Keratinocyte (primary cell): ENCODE results near the gene GLT8D1. TPM values are rescaled to one million over a fixed set of nuclear protein-coding genes. Genes with fewer than 3 reads are reported as not detected.

Source experiments
- DNase-seq: peaks from one replicate; pipeline ENCODE4 v3.0.0-alpha.2; 2011; ENCODE audit warnings: low read depth, missing footprints, low spot score
- FAIRE-seq: peaks from 2 replicates; lab custom pipeline; 2011; peaks lifted over from hg19 to GRCh38; lab: Jason Lieb, UNC
- H2AFZ ChIP-seq: 2 replicates; pipeline ENCODE4 v1.6.0; 2012; ENCODE audit warnings: low read length, control low read depth, inconsistent platforms; ENCODE audit not compliant: control insufficient read depth
- H3K27ac ChIP-seq: 2 replicates; pipeline ENCODE4 v1.5.1; 2011; ENCODE audit warnings: low read length; ENCODE audit not compliant: control insufficient read depth, insufficient read depth
- H3K27me3 ChIP-seq: 3 replicates; pipeline ENCODE4 v1.6.0; 2011; ENCODE audit warnings: low read length; ENCODE audit not compliant: control insufficient read depth, insufficient read depth; ENCODE audit errors: extremely low read depth
- H3K36me3 ChIP-seq, 2 experiments: 2 replicates in 1 of 2; 3 replicates in 1 of 2; pipeline ENCODE4 v1.5.1; 2011; ENCODE audit warnings: low read length in 2 of 2, mild to moderate bottlenecking in 1 of 2; ENCODE audit not compliant: control insufficient read depth in 2 of 2, insufficient read depth in 2 of 2; ENCODE audit errors: extremely low read depth in 1 of 2
- H3K4me1 ChIP-seq: 3 replicates; pipeline ENCODE4 v1.5.1; 2011; ENCODE audit warnings: low read length; ENCODE audit not compliant: control insufficient read depth, insufficient read depth; ENCODE audit errors: extremely low read depth
- H3K4me2 ChIP-seq: 3 replicates; pipeline ENCODE4 v1.6.0; 2011; ENCODE audit warnings: low read depth, low read length; ENCODE audit not compliant: control insufficient read depth, insufficient read depth; ENCODE audit errors: extremely low read depth
- H3K4me3 ChIP-seq, 3 experiments: fragments of 200-600 bp in 1 of 3; sonication (generic) in 1 of 3; 2 replicates in 2 of 3; 3 replicates in 1 of 3; pipeline ENCODE4 v1.5.1; 2011 to 2016; ENCODE audit warnings: low read length in 3 of 3, mild to moderate bottlenecking in 3 of 3, control low read depth in 2 of 3, inconsistent platforms in 1 of 3, low read depth in 1 of 3, mixed read lengths in 1 of 3, mixed run types in 1 of 3, moderate library complexity in 1 of 3; ENCODE audit not compliant: control insufficient read depth in 2 of 3, insufficient read depth in 2 of 3; ENCODE audit errors: extremely low read depth in 1 of 3
- H3K79me2 ChIP-seq: 2 replicates; pipeline ENCODE4 v1.6.0; 2012; ENCODE audit warnings: low read length; ENCODE audit not compliant: control insufficient read depth, insufficient read depth
- H3K9ac ChIP-seq: 3 replicates; pipeline ENCODE4 v1.6.0; 2011; ENCODE audit warnings: low read length; ENCODE audit not compliant: control insufficient read depth, insufficient read depth; ENCODE audit errors: extremely low read depth
- H3K9me1 ChIP-seq: 3 replicates; pipeline ENCODE4 v1.6.0; 2011; ENCODE audit warnings: low read length; ENCODE audit not compliant: control insufficient read depth, insufficient read depth; ENCODE audit errors: extremely low read depth
- H3K9me3 ChIP-seq: 2 replicates; pipeline ENCODE4 v1.5.1; 2012; ENCODE audit warnings: low read depth, low read length; ENCODE audit not compliant: control insufficient read depth
- H4K20me1 ChIP-seq: 3 replicates; pipeline ENCODE4 v1.6.0; 2011; ENCODE audit warnings: low read length; ENCODE audit not compliant: control insufficient read depth, insufficient read depth; ENCODE audit errors: extremely low read depth
- EZH2 ChIP-seq: IDR thresholded peaks from one replicate; pipeline ENCODE4 v1.6.1; 2012; ENCODE audit warnings: inconsistent platforms, mild to moderate bottlenecking, low read length, moderate library complexity
- dilution Hi-C: fragments of 300-500 bp; cut with MboI; formaldehyde crosslinking; loops from one replicate; pipeline ENCODE4 v1.7.0; 2020; ENCODE audit warnings: low sequenced_read_pairs; ENCODE audit not compliant: extremely low pct_ligation_motif_present
- polyA plus RNA-seq, 5 experiments: library from polyadenylated mRNA; depleted of rRNA in 3 of 5; stranded (reverse) in 3 of 5; stranded (forward) in 1 of 5; unstranded in 1 of 5; fragments of >200 nt; gene quantifications; 1 replicate in 1 of 5; 2 replicates in 3 of 5; 3 replicates in 1 of 5; pipeline versions ENCODE4 v1.2.1 to v1.2.3, GENCODE V29; 2011 to 2012; ENCODE audit warnings: missing spikeins in 2 of 5, low read depth in 1 of 5, low replicate concordance in 1 of 5
- TF ChIP-seq, protein P1 (sequence below), 3 experiments: IDR thresholded peaks in 1 of 3; conservative IDR thresholded peaks in 1 of 3; optimal IDR thresholded peaks in 1 of 3; 2 replicates in 2 of 3; 3 replicates in 1 of 3; pipeline versions ENCODE3 to v1.5.1; 2011; ENCODE audit warnings: low read length in 3 of 3, mild to moderate bottlenecking in 3 of 3, moderate library complexity in 2 of 3, control low read depth in 1 of 3, inconsistent platforms in 1 of 3; ENCODE audit not compliant: insufficient read depth in 2 of 3; ENCODE audit errors: extremely low read depth in 1 of 3

Gene GLT8D1
- polyA plus RNA-seq, 1 donor (not counting 4 experiments of a cell fraction or from before 2014, with no cell fraction given) = 66.4 TPM

DNA sequence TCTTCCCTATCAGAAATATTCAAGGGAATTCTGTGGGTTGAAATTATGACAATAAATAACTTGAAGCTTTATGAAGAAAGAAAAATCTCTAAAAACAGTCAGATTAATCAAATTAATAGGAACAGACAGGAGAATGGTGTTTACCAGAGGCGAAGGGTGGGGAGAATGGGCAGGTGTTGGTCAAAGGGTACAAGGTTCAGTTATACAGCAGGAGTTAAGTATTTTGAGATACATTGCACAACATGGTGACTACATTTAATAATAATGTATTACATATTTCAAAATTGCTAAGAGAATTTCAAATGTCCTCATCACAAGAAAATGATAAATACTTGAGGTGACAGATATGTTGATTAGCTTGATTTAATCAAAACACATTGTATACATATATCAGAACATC, 18.9 kb upstream of the GLT8D1 start:
- no peak overlapping the region for H3K9ac ChIP-seq
- no peaks in the 10 kb centered on the region for H3K9me1 ChIP-seq
- H3K36me3 ChIP-seq = peaks cover 0 to 3% of the 10 kb centered on the region in 2 experiments
- dilution Hi-C loops = no loop called here
- FAIRE-seq (no peak), DNase-seq (no peak)
- H2AFZ ChIP-seq = no peak overlapping the region
- no peak overlapping the region for H3K4me3 ChIP-seq
- H3K79me2 ChIP-seq = no peaks in the 10 kb centered on the region
- no peaks in the 10 kb centered on the region for H3K4me1 ChIP-seq
- H3K27ac ChIP-seq = no peak overlapping the region
- no peaks in the 10 kb centered on the region for H3K27me3 ChIP-seq
- TF ChIP-seq, protein P1, sequence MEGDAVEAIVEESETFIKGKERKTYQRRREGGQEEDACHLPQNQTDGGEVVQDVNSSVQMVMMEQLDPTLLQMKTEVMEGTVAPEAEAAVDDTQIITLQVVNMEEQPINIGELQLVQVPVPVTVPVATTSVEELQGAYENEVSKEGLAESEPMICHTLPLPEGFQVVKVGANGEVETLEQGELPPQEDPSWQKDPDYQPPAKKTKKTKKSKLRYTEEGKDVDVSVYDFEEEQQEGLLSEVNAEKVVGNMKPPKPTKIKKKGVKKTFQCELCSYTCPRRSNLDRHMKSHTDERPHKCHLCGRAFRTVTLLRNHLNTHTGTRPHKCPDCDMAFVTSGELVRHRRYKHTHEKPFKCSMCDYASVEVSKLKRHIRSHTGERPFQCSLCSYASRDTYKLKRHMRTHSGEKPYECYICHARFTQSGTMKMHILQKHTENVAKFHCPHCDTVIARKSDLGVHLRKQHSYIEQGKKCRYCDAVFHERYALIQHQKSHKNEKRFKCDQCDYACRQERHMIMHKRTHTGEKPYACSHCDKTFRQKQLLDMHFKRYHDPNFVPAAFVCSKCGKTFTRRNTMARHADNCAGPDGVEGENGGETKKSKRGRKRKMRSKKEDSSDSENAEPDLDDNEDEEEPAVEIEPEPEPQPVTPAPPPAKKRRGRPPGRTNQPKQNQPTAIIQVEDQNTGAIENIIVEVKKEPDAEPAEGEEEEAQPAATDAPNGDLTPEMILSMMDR (optimal IDR thresholded peaks at IDR 0.05 in 1 of 3, IDR thresholded peaks at IDR 0.05 in 1 of 3, conservative IDR thresholded peaks at IDR 0.05 in 1 of 3; ENCODE audit: extremely low read depth in 1 of 3, insufficient read depth in 2 of 3, low read length in 3 of 3) = no peak
- TF ChIP-seq EZH2 = no peak
- H3K9me3 ChIP-seq = no peaks in the 10 kb centered on the region
- no peaks in the 10 kb centered on the region for H4K20me1 ChIP-seq
- H3K4me2 ChIP-seq = no peak overlapping the region

GRCh38 chr3:52723935-52724334, 18.3 kb upstream of the GLT8D1 start:
- Histone ChIP-seq H3K4me2 (no peak overlapping the region), H3K36me3 (peaks cover 0 to 3% of the 10 kb centered on the region in 2 experiments), H4K20me1 (no peaks in the 10 kb centered on the region), H3K9ac (no peak overlapping the region), H3K4me3 (no peak overlapping the region), H3K27ac (no peak overlapping the region), H3K9me1 (no peaks in the 10 kb centered on the region), H3K27me3 (no peaks in the 10 kb centered on the region), H2AFZ (no peak overlapping the region), H3K79me2 (no peaks in the 10 kb centered on the region), H3K4me1 (no peaks in the 10 kb centered on the region), H3K9me3 (no peaks in the 10 kb centered on the region)
- dilution Hi-C loops = no loop called here
- FAIRE-seq (no peak), DNase-seq (no peak)
- no peak for TF ChIP-seq EZH2
- TF ChIP-seq, protein P1 (optimal IDR thresholded peaks at IDR 0.05 in 1 of 3, IDR thresholded peaks at IDR 0.05 in 1 of 3, conservative IDR thresholded peaks at IDR 0.05 in 1 of 3; ENCODE audit: extremely low read depth in 1 of 3, insufficient read depth in 2 of 3, low read length in 3 of 3) = no peak
